Measurements from ENCODE around the gene APOE. TPM values are rescaled to one million over a fixed set of nuclear protein-coding genes. Genes with fewer than 3 reads are reported as not detected.

Gene APOE
- total and polyA plus RNA-seq, 2 of the 13 experiments (the other 11 are each of a cell fraction or from before 2014, with no cell fraction given): 1,328 to 1,470 TPM

- TF ChIP-seq ZBTB40 (IDR thresholded peaks at IDR 0.05) (no peak), ZBTB40 (CRISPR knock-in tag; IDR thresholded peaks at IDR 0.05) (peak; percentile 94), RFX5 (IDR thresholded peaks at IDR 0.05; ENCODE audit: low read depth, low read length) (peak; percentile 87), ZNF276 (CRISPR knock-in tag; IDR thresholded peaks at IDR 0.05; ENCODE audit: low read depth) (no peak), RFXAP (CRISPR knock-in tag; IDR thresholded peaks at IDR 0.05; ENCODE audit: borderline replicate concordance) (peak; percentile 98), CBX5 (CRISPR knock-in tag; IDR thresholded peaks at IDR 0.05; ENCODE audit: borderline replicate concordance) (peak; percentile 95), SP2 (CRISPR knock-in tag; IDR thresholded peaks at IDR 0.05) (no peak), ZNF570 (CRISPR knock-in tag; IDR thresholded peaks at IDR 0.05; ENCODE audit: borderline replicate concordance) (no peak), ZNF282 (IDR thresholded peaks at IDR 0.05; ENCODE audit: partially characterized antibody) (no peak), ZBTB38 (CRISPR knock-in tag; IDR thresholded peaks at IDR 0.05) (peak; percentile 97), MEF2D (CRISPR knock-in tag; IDR thresholded peaks at IDR 0.05) (peak; percentile 94), CBX2 (IDR thresholded peaks at IDR 0.05; ENCODE audit: low read depth, low read length) (no peak), CBX2 (CRISPR knock-in tag; IDR thresholded peaks at IDR 0.05; ENCODE audit: low read depth) (no peak), TBX3 (IDR thresholded peaks at IDR 0.05; ENCODE audit: borderline replicate concordance) (peak; percentile 55; the same call in 1 of the 2 replicates), ZNF660 (CRISPR knock-in tag; IDR thresholded peaks at IDR 0.05; ENCODE audit: borderline replicate concordance, low read depth) (no peak), PBX3 (CRISPR knock-in tag; IDR thresholded peaks at IDR 0.05; ENCODE audit: borderline replicate concordance) (no peak)
Observed at GRCh38 chr19:44925114-44925891, 19.7 kb downstream of the APOE start (continued).

Measured in HepG2 (cell line).